Brain (organoid and tissue), 1 donor: ENCODE measurements around the gene CT45A7. TPM values are rescaled to one million over a fixed set of nuclear protein-coding genes. Genes with fewer than 3 reads are reported as not detected.

Experiments
- polyA plus RNA-seq: library from polyadenylated mRNA; stranded (reverse); fragments of 350-450 nt; fragmentation: Illumina TruSeq; extraction: RNeasy Lipid Tissue Mini Kit (QIAGEN cat#74804); gene quantifications from one replicate; pipeline ENCODE4 v1.2.3, GENCODE V29; 2015; ENCODE audit warnings: low read depth, low replicate concordance; ENCODE audit not compliant: insufficient read depth

CT45A7 gene
- polyA plus RNA-seq, 1 donor from 2014 or later: not detected

Other genes starting within 250 kb of the CT45A7 start
- gene CT45A1, start 123.6 kb downstream of the CT45A7 start, polyA plus RNA-seq: not detected
- gene CT45A3, start 69.1 kb downstream of the CT45A7 start, polyA plus RNA-seq: 0.42 TPM
- gene CT45A5, start 51.8 kb downstream of the CT45A7 start, polyA plus RNA-seq: not detected
- gene CT45A6, start 34.5 kb downstream of the CT45A7 start, polyA plus RNA-seq: not detected
- gene CT45A2, start 17.3 kb downstream of the CT45A7 start, polyA plus RNA-seq: not detected
- not detected for gene CT45A8, start 17.3 kb upstream of the CT45A7 start, polyA plus RNA-seq
- gene CT45A9, start 34.5 kb upstream of the CT45A7 start, polyA plus RNA-seq: not detected
- gene CT45A10, start 56.2 kb upstream of the CT45A7 start, polyA plus RNA-seq: not detected
- gene SAGE1, start 56.4 kb upstream of the CT45A7 start, polyA plus RNA-seq: not detected
- gene MMGT1, start 136.7 kb upstream of the CT45A7 start, polyA plus RNA-seq: 20.0 TPM
- 20.1 TPM for gene SLC9A6, start 148.2 kb upstream of the CT45A7 start, polyA plus RNA-seq